ENCODE results near the gene FXYD6. TPM values are rescaled to one million over a fixed set of nuclear protein-coding genes. Genes with fewer than 3 reads are reported as not detected.
A peak's percentile ranks its signal among the peaks of the same experiment; 100 is the strongest.

The FXYD6 gene
- total RNA-seq, 2 donors from 2014 or later = 16.8 to 23.9 TPM

DNA sequence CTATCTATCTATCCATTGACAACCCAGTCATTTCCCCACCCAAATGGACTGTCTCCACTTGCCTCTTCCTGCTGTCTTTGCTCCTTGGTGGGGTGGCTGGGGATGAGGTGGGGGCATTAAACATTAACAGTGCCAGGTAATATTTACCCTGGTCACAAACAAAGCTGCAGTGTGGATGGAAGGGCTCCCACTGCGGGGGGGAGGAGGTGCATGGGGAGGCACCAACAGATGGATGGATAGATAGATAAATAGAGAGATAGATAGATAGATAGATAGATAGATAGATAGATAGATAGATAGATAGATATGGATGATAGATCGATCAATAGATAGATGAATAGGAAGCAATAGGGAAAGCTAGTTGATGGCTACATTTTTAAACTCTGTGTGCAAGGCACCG lies 49.6 kb downstream of the FXYD6 start:
- Histone ChIP-seq H3K9me3 (no peaks in the 10 kb centered on the region), H3K36me3 (replicated peaks in 1 of 2; ENCODE audit: insufficient read depth in 1 of 2, low read depth in 2 of 2) (no peaks in the 10 kb centered on the region), H3K27me3 (no peaks in the 10 kb centered on the region), H3K4me1 (peaks cover 67% of the 10 kb centered on the region), H3K27ac (peak overlapping the region; percentile 52 to 88 (median 87)), H3K4me3 (no peak overlapping the region)
- peak; percentile 22 to 48 (median 32) for DNase-seq
- TF ChIP-seq, protein P1, sequence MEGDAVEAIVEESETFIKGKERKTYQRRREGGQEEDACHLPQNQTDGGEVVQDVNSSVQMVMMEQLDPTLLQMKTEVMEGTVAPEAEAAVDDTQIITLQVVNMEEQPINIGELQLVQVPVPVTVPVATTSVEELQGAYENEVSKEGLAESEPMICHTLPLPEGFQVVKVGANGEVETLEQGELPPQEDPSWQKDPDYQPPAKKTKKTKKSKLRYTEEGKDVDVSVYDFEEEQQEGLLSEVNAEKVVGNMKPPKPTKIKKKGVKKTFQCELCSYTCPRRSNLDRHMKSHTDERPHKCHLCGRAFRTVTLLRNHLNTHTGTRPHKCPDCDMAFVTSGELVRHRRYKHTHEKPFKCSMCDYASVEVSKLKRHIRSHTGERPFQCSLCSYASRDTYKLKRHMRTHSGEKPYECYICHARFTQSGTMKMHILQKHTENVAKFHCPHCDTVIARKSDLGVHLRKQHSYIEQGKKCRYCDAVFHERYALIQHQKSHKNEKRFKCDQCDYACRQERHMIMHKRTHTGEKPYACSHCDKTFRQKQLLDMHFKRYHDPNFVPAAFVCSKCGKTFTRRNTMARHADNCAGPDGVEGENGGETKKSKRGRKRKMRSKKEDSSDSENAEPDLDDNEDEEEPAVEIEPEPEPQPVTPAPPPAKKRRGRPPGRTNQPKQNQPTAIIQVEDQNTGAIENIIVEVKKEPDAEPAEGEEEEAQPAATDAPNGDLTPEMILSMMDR (IDR thresholded peaks at IDR 0.05) = no peak
- TF ChIP-seq POLR2A (IDR thresholded peaks at IDR 0.05) = no peak
- ATAC-seq = peak; percentile 31
- 16 to 30% methylated on average over 3 of the region's 3 CpGs for WGBS, 2 donors
- intact Hi-C loops (cut with DNase I) = no loop called here

DNA sequence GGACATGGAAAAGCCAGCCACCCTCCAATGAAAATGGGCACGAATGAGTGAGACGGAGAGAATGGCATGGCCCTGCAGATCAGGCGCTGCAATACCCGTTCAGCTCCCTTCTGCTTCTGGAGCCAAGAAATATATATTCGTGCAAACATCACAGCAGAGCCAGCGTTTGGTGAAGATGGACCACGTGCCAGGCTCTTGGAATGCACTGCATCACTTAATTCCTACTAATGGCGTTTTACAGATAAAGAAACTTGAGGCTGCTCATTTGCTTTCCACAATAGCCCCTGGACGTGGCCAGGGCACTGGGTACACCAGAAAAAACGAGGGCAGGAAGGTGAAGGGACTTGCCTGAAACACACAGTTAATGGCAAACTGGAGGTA lies 50.3 kb downstream of the FXYD6 start:
- intact Hi-C loops (cut with DNase I) = no loop called here
- DNase-seq (peak in 2 of 4 donors; percentile 5 to 10), ATAC-seq (no peak)
- 34 to 50% methylated on average over 10 of the region's 10 CpGs for WGBS, 2 donors
- no peaks in the 10 kb centered on the region for H3K36me3 ChIP-seq (replicated peaks in 1 of 2; ENCODE audit: insufficient read depth in 1 of 2, low read depth in 2 of 2)
- peak overlapping the region; percentile 45 to 88 (median 87) for H3K27ac ChIP-seq
- H3K4me1 ChIP-seq = peaks cover 61% of the 10 kb centered on the region
- H3K9me3 ChIP-seq = no peaks in the 10 kb centered on the region
- H3K4me3 ChIP-seq = no peak overlapping the region
- TF ChIP-seq, protein P1 (IDR thresholded peaks at IDR 0.05) = no peak
- TF ChIP-seq POLR2A (IDR thresholded peaks at IDR 0.05) = no peak
- H3K27me3 ChIP-seq = no peaks in the 10 kb centered on the region

DNA sequence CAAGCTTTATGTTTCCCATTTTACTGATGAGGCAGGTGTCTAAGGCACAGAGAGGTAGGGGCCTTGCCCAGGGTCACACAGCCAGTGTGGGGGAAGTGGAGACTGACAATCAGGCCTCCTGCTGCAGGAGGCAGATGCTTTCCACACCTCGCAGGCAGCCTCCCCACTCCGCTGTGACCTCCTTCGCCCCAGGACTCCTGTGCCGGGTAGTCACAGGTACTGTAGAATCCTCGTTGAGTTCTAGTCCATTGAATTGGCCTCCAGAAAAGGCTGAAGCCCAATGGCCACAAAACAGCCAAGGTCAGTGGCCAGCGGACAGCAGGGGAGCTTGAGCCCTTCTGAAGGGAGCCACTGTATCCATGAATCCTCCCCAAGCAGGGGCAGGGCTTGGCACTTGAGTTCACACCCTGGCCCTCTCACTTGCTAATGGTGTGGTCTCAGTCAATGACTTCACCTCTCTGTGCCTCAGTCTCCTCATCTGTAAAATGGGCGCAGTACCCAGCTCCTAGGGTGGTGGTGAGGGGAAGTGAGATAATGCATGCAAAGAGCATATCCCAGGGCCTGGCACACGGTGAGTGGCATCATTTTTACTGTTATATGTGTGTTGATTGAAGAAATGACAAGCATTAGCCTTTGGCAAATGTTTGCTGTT lies 50.8 kb downstream of the FXYD6 start:
- H3K36me3 ChIP-seq (replicated peaks in 1 of 2; ENCODE audit: insufficient read depth in 1 of 2, low read depth in 2 of 2) = no peaks in the 10 kb centered on the region
- no peak for ATAC-seq
- 67 to 72% methylated on average over 5 to 8 of the region's 8 CpGs for WGBS, 2 donors
- H3K27me3 ChIP-seq = no peaks in the 10 kb centered on the region
- peak overlapping the region; percentile 34 to 88 (median 87) for H3K27ac ChIP-seq
- peaks cover 56% of the 10 kb centered on the region for H3K4me1 ChIP-seq
- H3K4me3 ChIP-seq = no peak overlapping the region
- intact Hi-C loops (cut with DNase I) = no loop called here
- TF ChIP-seq, protein P1 (IDR thresholded peaks at IDR 0.05) = no peak
- no peak for TF ChIP-seq POLR2A (IDR thresholded peaks at IDR 0.05)
- no peaks in the 10 kb centered on the region for H3K9me3 ChIP-seq
- DNase-seq = peak in 2 of 4 donors; percentile 2 to 13

DNA sequence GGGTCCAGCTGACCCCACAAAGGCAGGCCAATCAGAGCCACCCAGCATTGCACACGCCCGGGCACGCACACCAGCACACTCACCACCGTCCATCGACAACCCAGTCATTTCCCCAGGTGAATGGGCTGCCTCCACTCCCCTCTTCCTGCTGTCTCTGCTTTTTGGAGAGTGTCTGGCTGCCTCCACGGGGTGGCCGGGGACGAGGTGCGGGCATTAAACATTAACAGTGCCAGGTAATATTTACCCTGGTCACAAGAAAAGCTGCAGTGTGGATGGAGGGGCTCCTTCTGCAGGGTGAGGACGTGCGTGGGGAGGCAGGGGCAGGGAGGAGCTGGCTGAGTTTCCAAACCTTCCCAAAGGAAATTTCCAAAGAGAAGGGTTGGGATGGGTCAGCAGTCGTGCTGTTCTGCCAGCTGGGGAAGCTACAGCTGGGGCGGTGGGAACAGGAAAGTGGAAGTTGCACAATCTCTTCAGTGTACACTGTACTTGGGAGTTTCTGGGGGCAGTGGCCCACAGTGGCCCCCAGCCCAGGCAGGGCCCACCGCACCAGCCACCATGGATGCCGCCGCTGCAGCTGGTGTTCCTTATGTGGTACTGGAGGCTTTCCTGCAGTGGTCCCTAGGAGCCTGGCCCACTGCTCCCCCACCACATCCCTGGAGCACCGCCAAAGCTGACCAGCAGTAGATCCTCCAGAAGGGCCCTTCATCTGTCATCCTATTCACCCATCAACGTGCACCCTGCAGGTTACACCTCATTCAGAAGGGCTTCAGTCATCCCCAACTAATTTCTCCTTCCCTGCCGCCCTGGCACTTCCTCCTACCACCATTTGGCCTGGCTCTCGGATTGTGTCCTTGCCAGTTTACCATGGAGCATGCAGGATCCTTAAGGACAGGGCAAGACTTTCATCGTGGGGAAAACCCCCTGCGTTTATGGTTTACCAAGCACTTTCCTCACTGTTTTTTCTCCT lies 51.6 kb downstream of the FXYD6 start, which contains the start of gene FXYD2:
Gene FXYD2, minus strand, starts transcription at position 174 of the 967 bp plus-strand sequence. Its CDS starts 66 bp downstream, at position 108.
- ATAC-seq (peak; percentile 59), DNase-seq (peak; percentile 37 to 72 (median 56))
- Histone ChIP-seq H3K27me3 (no peaks in the 10 kb centered on the region), H3K27ac (peak within 1 kb of the TSS; percentile 47 to 88 (median 87)), H3K36me3 (replicated peaks in 1 of 2; ENCODE audit: insufficient read depth in 1 of 2, low read depth in 2 of 2) (no peaks in the 10 kb centered on the region), H3K4me3 (peak within 1 kb of the TSS in 1 of 2 donors; percentile 13), H3K9me3 (no peaks in the 10 kb centered on the region), H3K4me1 (peaks cover 55% of the 10 kb centered on the region)
- TF ChIP-seq, protein P1 (IDR thresholded peaks at IDR 0.05) = no peak
- peak; percentile 6 to 80 (median 77) for TF ChIP-seq POLR2A (IDR thresholded peaks at IDR 0.05)
- WGBS, 2 donors = 32 to 38% methylated on average over 19 to 22 of the region's 22 CpGs
- intact Hi-C loops (cut with DNase I) = loop anchor here (5.0 kb wide), 1 partner anchor 122 kb away; no protein-coding TSS in a partner anchor
